GM23338 (cell line): ENCODE data around the gene RBPMS2. TPM values are rescaled to one million over a fixed set of nuclear protein-coding genes. Genes with fewer than 3 reads are reported as not detected.

Source experiments
- ATAC-seq: fragments of 200-7000 bp; cut with Tn5 transposase; 3 replicates; pipeline ENCODE4 v1.9.1; 2020
- DNase-seq: peaks from one replicate; pipeline ENCODE4 v3.0.0-alpha.2; 2015; ENCODE audit warnings: low spot score
- H2AFZ ChIP-seq: fragments of 200-600 bp; sonication (generic); 2 replicates; pipeline ENCODE4 v1.8.0; 2016; ENCODE audit warnings: antibody characterized with exemption, mild to moderate bottlenecking, moderate library complexity
- H3F3A ChIP-seq: fragments of 200-600 bp; sonication (generic); replicated peaks from 2 replicates; pipeline ENCODE4 v1.8.0; 2017; ENCODE audit warnings: antibody characterized with exemption, mixed run types, low read depth
- H3K27ac ChIP-seq: fragments of 200-600 bp; sonication (generic); 2 replicates; pipeline ENCODE4 v1.6.1; 2016; ENCODE audit warnings: low read depth
- H3K27me3 ChIP-seq: fragments of 200-600 bp; sonication (generic); 2 replicates; pipeline ENCODE4 v1.8.0; 2016; ENCODE audit warnings: mild to moderate bottlenecking, mixed run types, moderate library complexity; ENCODE audit not compliant: insufficient read depth
- H3K36me3 ChIP-seq: fragments of 200-600 bp; sonication (generic); 2 replicates; pipeline ENCODE4 v1.8.0; 2016; ENCODE audit warnings: mild to moderate bottlenecking; ENCODE audit not compliant: insufficient read depth
- H3K4me1 ChIP-seq: fragments of 200-600 bp; sonication (generic); 2 replicates; pipeline ENCODE4 v1.8.0; 2016; ENCODE audit warnings: mild to moderate bottlenecking, moderate library complexity; ENCODE audit not compliant: insufficient read depth
- H3K4me2 ChIP-seq: fragments of 200-600 bp; sonication (generic); 2 replicates; pipeline ENCODE4 v1.7.1; 2017; ENCODE audit warnings: mixed run types
- H3K4me3 ChIP-seq: fragments of 200-600 bp; sonication (generic); 2 replicates; pipeline ENCODE4 v1.6.1; 2016; ENCODE audit warnings: mixed run types
- H3K79me2 ChIP-seq: fragments of 200-600 bp; sonication (generic); replicated peaks from 2 replicates; pipeline ENCODE4 v1.8.0; 2017; ENCODE audit warnings: mild to moderate bottlenecking; ENCODE audit not compliant: insufficient read depth
- H3K9me2 ChIP-seq: fragments of 200-600 bp; sonication (generic); 2 replicates; pipeline ENCODE4 v1.8.0; 2017; ENCODE audit not compliant: insufficient read depth
- H4K20me1 ChIP-seq: fragments of 200-600 bp; sonication (generic); replicated peaks from 2 replicates; pipeline ENCODE4 v1.8.0; 2017; ENCODE audit warnings: mild to moderate bottlenecking; ENCODE audit not compliant: insufficient read depth
- H3K27ac Mint-ChIP-seq: 2 replicates; pipeline ENCODE4 v1.8.0; 2020; ENCODE audit warnings: inconsistent platforms, mild to moderate bottlenecking, moderate library complexity, mixed read lengths
- H3K27me3 Mint-ChIP-seq: 3 replicates; pipeline ENCODE4 v1.8.0; 2022; ENCODE audit warnings: low read depth, mild to moderate bottlenecking, moderate library complexity, mixed read lengths, inconsistent platforms; ENCODE audit not compliant: insufficient read depth, poor library complexity
- H3K36me3 Mint-ChIP-seq: 3 replicates; pipeline ENCODE4 v1.8.0; 2021; ENCODE audit warnings: low read depth, mild to moderate bottlenecking, inconsistent platforms, moderate library complexity, mixed read lengths
- H3K4me1 Mint-ChIP-seq: 3 replicates; pipeline ENCODE4 v1.8.0; 2020; ENCODE audit warnings: mild to moderate bottlenecking, inconsistent platforms, mixed read lengths
- H3K4me3 Mint-ChIP-seq: 3 replicates; pipeline ENCODE4 v1.8.0; 2021; ENCODE audit warnings: moderate library complexity, mild to moderate bottlenecking, inconsistent platforms, mixed read lengths
- H3K9me3 Mint-ChIP-seq: 3 replicates; pipeline ENCODE4 v1.8.0; 2020; ENCODE audit warnings: moderate library complexity, mild to moderate bottlenecking, inconsistent platforms, mixed read lengths
- CREB1 ChIP-seq: fragments of 250-450 bp; sonication (Bioruptor Pico); IDR thresholded peaks from 2 replicates; pipeline ENCODE4 v1.5.0; 2020; ENCODE audit warnings: low read depth, mild to moderate bottlenecking, moderate library complexity
- ETS1 ChIP-seq: IDR thresholded peaks from 2 replicates; pipeline ENCODE4 v1.6.1; 2016; ENCODE audit warnings: antibody characterized with exemption
- EZH2 ChIP-seq: fragments of 200-600 bp; sonication (generic); IDR thresholded peaks from one replicate; pipeline ENCODE4 v1.8.0; 2017; ENCODE audit warnings: antibody characterized with exemption, mild to moderate bottlenecking, low read depth; ENCODE audit not compliant: unreplicated experiment
- EZH2phosphoT487 ChIP-seq: fragments of 200-600 bp; sonication (generic); IDR thresholded peaks from one replicate; pipeline ENCODE4 v1.8.1; 2018; ENCODE audit warnings: antibody characterized with exemption; ENCODE audit not compliant: unreplicated experiment
- JUNB ChIP-seq: IDR thresholded peaks from one replicate; pipeline ENCODE4 v1.6.1; 2016; ENCODE audit warnings: antibody characterized with exemption; ENCODE audit not compliant: unreplicated experiment
- NANOG ChIP-seq: IDR thresholded peaks from 2 replicates; pipeline ENCODE4 v1.6.1; 2016; ENCODE audit warnings: antibody characterized with exemption, borderline replicate concordance
- POLR2AphosphoS5 ChIP-seq: IDR thresholded peaks from 2 replicates; pipeline ENCODE4 v1.6.1; 2016; ENCODE audit warnings: antibody characterized with exemption, low read depth
- REST ChIP-seq: IDR thresholded peaks from one replicate; pipeline ENCODE4 v1.6.1; 2018; ENCODE audit warnings: antibody characterized with exemption; ENCODE audit not compliant: unreplicated experiment
- ZNF331 ChIP-seq: fragments of 250-450 bp; sonication (Bioruptor Pico); IDR thresholded peaks from 2 replicates; pipeline ENCODE4 v1.5.0; 2020; ENCODE audit warnings: low read depth, mild to moderate bottlenecking, moderate library complexity
- polyA plus RNA-seq: library from polyadenylated mRNA; unstranded; fragments of >200 nt; fragmentation: Nextera tagmentation; extraction: Ambion mirVana; gene quantifications from 2 replicates; pipeline ENCODE4 v1.2.1, GENCODE V29; 2016
- total RNA-seq: library from RNA; depleted of rRNA; stranded (reverse); fragments of >200 nt; shearing (Covaris generic); gene quantifications from 2 replicates; pipeline ENCODE4 v1.2.3, GENCODE V29; 2014
- TF ChIP-seq, protein P1 (sequence below): fragments of 250-450 bp; sonication (Bioruptor Pico); IDR thresholded peaks from 2 replicates; pipeline ENCODE4 v1.5.0; 2020; ENCODE audit warnings: mild to moderate bottlenecking, moderate library complexity

RBPMS2 gene
- total and polyA plus RNA-seq, 2 experiments from 2014 or later: 53.3 to 171 TPM

DNA sequence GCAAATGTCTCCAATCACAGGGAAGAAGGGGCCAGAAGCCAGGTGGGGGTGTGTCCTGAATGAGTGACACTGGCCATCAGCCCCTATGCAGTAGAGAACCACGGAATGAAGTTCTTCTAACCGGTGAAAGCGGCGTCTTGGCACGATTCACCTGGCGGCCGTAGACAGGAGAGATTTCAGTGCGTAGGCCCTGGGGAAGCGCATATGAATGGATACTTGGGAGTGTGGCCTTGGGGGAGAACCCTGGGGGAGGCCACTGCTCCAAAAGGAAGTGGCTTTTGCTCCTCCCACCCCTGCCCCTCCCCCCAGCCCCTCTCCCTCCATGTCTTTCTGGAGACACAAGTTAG, 43.6 kb downstream of the RBPMS2 start:
- TF ChIP-seq EZH2 (no peak), POLR2AphosphoS5 (peak; percentile 31)
- Histone ChIP-seq H3F3A (peaks cover 58% of the 10 kb centered on the region), H3K9me2 (no peaks in the 10 kb centered on the region), H3K4me1 (peaks cover 17% of the 10 kb centered on the region), H3K4me2 (peak overlapping the region; percentile 73), H3K79me2 (peaks cover 23% of the 10 kb centered on the region), H3K27ac (peak overlapping the region; percentile 86), H3K4me3 (peak overlapping the region; percentile 34; the same call in 1 of the 2 replicates), H3K36me3 (peaks cover 45% of the 10 kb centered on the region), H3K27me3 (no peaks in the 10 kb centered on the region), H2AFZ (no peak overlapping the region), H4K20me1 (peaks cover 16% of the 10 kb centered on the region)
- H3K27ac Mint-ChIP-seq: peak overlapping the region; percentile 90
- peaks cover 23% of the 10 kb centered on the region for H3K4me1 Mint-ChIP-seq
- peaks cover 88% of the 10 kb centered on the region for H3K36me3 Mint-ChIP-seq
- H3K9me3 Mint-ChIP-seq: no peaks in the 10 kb centered on the region; the same call in 1 of the 3 replicates
- DNase-seq: peak; percentile 66
- peak; percentile 59 for ATAC-seq
- H3K27me3 Mint-ChIP-seq: peaks cover 25% of the 10 kb centered on the region
- peak overlapping the region; percentile 16 for H3K4me3 Mint-ChIP-seq

DNA sequence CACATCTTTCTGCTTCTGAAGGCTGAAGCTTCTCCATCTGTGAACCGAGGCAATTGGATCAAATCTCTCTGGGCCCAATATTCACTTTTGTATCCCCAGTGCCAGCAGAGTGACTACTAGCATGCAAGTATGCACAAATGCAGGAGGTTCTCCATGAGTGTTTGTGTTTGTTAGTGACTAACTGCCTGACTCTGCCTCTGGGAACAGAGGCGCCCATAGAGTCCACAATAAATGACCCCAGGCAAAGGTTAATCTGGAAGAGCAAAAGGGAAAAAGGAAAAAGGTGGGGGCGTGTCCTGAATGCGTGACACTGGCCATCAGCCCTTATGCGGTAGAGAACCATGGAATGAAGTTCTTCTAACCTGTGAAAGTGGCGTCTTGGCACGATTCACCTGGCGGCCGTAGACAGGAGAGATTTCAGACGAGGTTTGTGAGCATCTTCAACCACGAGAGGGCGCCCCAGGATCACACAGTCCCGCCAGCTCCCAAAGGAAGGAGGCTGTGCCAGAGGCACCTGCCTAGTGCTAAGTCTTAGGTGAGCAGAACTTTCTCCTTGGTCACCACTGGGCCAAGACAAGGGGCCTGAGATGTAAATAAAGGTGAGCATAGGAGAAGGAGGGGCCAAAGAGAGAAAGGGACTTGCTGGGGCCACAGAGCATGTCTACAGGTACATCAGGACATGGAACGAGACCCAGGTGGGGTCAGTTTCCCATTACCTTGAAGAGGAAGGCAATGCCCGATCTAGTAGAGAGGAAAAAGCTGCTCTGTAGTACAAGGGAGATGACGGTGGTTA, 44.2 kb downstream of the RBPMS2 start:
- no peaks in the 10 kb centered on the region for H3K27me3 ChIP-seq
- DNase-seq (peak; percentile 96), ATAC-seq (peak; percentile 84)
- H3K4me3 ChIP-seq: 0 out of 2 replicates have a peak overlapping the region, but pooled peaks have one; percentile 11
- H3K27ac ChIP-seq: peak overlapping the region; percentile 82
- Mint-ChIP-seq H3K36me3 (peaks cover 93% of the 10 kb centered on the region), H3K27me3 (peaks cover 25% of the 10 kb centered on the region), H3K27ac (peak overlapping the region; percentile 90), H3K9me3 (no peaks in the 10 kb centered on the region; the same call in 1 of the 3 replicates), H3K4me3 (peak overlapping the region; percentile 16), H3K4me1 (peaks cover 23% of the 10 kb centered on the region)
- peaks cover 51% of the 10 kb centered on the region for H3K36me3 ChIP-seq
- H3K4me1 ChIP-seq: peaks cover 17% of the 10 kb centered on the region
- H2AFZ ChIP-seq: no peak overlapping the region
- peaks cover 18% of the 10 kb centered on the region for H4K20me1 ChIP-seq
- peaks cover 28% of the 10 kb centered on the region for H3K79me2 ChIP-seq
- peak overlapping the region; percentile 31 for H3K4me2 ChIP-seq
- H3K9me2 ChIP-seq: no peaks in the 10 kb centered on the region
- peaks cover 59% of the 10 kb centered on the region for H3F3A ChIP-seq
- TF ChIP-seq EZH2phosphoT487: no peak
- TF ChIP-seq POLR2AphosphoS5: peak; percentile 60
- TF ChIP-seq CREB1 (CRISPR knock-in tag): no peak
- no peak for TF ChIP-seq REST
- no peak for TF ChIP-seq ZNF331 (CRISPR knock-in tag)
- TF ChIP-seq, protein P1, sequence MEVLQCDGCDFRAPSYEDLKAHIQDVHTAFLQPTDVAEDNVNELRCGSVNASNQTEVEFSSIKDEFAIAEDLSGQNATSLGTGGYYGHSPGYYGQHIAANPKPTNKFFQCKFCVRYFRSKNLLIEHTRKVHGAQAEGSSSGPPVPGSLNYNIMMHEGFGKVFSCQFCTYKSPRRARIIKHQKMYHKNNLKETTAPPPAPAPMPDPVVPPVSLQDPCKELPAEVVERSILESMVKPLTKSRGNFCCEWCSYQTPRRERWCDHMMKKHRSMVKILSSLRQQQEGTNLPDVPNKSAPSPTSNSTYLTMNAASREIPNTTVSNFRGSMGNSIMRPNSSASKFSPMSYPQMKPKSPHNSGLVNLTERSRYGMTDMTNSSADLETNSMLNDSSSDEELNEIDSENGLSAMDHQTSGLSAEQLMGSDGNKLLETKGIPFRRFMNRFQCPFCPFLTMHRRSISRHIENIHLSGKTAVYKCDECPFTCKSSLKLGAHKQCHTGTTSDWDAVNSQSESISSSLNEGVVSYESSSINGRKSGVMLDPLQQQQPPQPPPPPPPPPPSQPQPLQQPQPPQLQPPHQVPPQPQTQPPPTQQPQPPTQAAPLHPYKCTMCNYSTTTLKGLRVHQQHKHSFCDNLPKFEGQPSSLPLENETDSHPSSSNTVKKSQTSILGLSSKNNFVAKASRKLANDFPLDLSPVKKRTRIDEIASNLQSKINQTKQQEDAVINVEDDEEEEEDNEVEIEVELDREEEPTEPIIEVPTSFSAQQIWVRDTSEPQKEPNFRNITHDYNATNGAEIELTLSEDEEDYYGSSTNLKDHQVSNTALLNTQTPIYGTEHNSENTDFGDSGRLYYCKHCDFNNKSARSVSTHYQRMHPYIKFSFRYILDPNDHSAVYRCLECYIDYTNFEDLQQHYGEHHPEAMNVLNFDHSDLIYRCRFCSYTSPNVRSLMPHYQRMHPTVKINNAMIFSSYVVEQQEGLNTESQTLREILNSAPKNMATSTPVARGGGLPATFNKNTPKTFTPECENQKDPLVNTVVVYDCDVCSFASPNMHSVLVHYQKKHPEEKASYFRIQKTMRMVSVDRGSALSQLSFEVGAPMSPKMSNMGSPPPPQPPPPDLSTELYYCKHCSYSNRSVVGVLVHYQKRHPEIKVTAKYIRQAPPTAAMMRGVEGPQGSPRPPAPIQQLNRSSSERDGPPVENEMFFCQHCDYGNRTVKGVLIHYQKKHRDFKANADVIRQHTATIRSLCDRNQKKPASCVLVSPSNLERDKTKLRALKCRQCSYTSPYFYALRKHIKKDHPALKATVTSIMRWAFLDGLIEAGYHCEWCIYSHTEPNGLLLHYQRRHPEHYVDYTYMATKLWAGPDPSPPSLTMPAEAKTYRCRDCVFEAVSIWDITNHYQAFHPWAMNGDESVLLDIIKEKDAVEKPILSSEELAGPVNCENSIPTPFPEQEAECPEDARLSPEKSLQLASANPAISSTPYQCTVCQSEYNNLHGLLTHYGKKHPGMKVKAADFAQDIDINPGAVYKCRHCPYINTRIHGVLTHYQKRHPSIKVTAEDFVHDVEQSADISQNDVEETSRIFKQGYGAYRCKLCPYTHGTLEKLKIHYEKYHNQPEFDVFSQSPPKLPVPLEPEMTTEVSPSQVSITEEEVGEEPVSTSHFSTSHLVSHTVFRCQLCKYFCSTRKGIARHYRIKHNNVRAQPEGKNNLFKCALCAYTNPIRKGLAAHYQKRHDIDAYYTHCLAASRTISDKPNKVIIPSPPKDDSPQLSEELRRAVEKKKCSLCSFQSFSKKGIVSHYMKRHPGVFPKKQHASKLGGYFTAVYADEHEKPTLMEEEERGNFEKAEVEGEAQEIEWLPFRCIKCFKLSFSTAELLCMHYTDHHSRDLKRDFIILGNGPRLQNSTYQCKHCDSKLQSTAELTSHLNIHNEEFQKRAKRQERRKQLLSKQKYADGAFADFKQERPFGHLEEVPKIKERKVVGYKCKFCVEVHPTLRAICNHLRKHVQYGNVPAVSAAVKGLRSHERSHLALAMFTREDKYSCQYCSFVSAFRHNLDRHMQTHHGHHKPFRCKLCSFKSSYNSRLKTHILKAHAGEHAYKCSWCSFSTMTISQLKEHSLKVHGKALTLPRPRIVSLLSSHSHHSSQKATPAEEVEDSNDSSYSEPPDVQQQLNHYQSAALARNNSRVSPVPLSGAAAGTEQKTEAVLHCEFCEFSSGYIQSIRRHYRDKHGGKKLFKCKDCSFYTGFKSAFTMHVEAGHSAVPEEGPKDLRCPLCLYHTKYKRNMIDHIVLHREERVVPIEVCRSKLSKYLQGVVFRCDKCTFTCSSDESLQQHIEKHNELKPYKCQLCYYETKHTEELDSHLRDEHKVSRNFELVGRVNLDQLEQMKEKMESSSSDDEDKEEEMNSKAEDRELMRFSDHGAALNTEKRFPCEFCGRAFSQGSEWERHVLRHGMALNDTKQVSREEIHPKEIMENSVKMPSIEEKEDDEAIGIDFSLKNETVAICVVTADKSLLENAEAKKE (CRISPR knock-in tag): peak; percentile 57; the same call in 1 of the 2 replicates
- TF ChIP-seq NANOG: no peak
- no peak for TF ChIP-seq JUNB
- no peak for TF ChIP-seq ETS1
